HEK293 (cell line): Measurements from ENCODE around the gene NPEPL1.

Experiments used
- CTCF ChIA-PET: fragments of 350-600 bp; formaldehyde crosslinking; extraction: SDS; loops from one replicate; lab custom pipeline; 2021; ENCODE audit warnings: antibody characterized with exemption; lab: Yijun Ruan, JAX
- POLR2A ChIA-PET: fragments of 300-600 bp; formaldehyde crosslinking; extraction: SDS; loops from one replicate; lab custom pipeline; 2020; ENCODE audit warnings: antibody characterized with exemption, inconsistent platforms; lab: Yijun Ruan, JAX
- H3K27ac ChIP-seq: fragments of 200-500 bp; sonication (Bioruptor generic); 2 replicates; pipeline ENCODE4 v1.5.1; 2014; ENCODE audit warnings: low read depth, low read length, control low read depth, inconsistent platforms; ENCODE audit errors: extremely low read depth
- H3K36me3 ChIP-seq, 2 experiments: fragments of 200-500 bp in 1 of 2; sonication (Bioruptor generic) in 1 of 2; 1 replicate in 1 of 2; 2 replicates in 1 of 2; pipeline ENCODE4 v1.5.1; 2014 to 2017; ENCODE audit warnings: inconsistent platforms in 2 of 2, low read length in 2 of 2; ENCODE audit not compliant: control insufficient read depth in 2 of 2, insufficient read depth in 1 of 2
- H3K4me1 ChIP-seq: fragments of 200-500 bp; sonication (Bioruptor generic); 2 replicates; pipeline ENCODE4 v1.5.1; 2014; ENCODE audit warnings: mild to moderate bottlenecking, low read length, inconsistent platforms; ENCODE audit not compliant: control insufficient read depth, insufficient read depth
- H3K4me3 ChIP-seq: 2 replicates; pipeline ENCODE4 v1.5.1; 2011; ENCODE audit warnings: low read depth, mild to moderate bottlenecking, control low read depth, low read length, moderate library complexity
- H3K9me3 ChIP-seq: fragments of 200-500 bp; sonication (Bioruptor generic); 2 replicates; pipeline ENCODE4 v1.5.1; 2014; ENCODE audit warnings: low read depth, low read length, inconsistent platforms; ENCODE audit not compliant: control insufficient read depth, insufficient read depth
- GFI1B ChIP-seq: fragments of 450-650 bp; formaldehyde crosslinking; IDR thresholded peaks from 2 replicates; pipeline ENCODE4 v1.5.1; 2016; ENCODE audit warnings: missing biosample characterization, missing genetic modification characterization
- GLIS1 ChIP-seq: fragments of 450-650 bp; formaldehyde crosslinking; IDR thresholded peaks from 2 replicates; pipeline ENCODE4 v1.5.1; 2016; ENCODE audit warnings: missing biosample characterization, missing genetic modification characterization
- GLIS2 ChIP-seq: fragments of 450-650 bp; formaldehyde crosslinking; IDR thresholded peaks from 2 replicates; pipeline ENCODE4 v1.5.1; 2016; ENCODE audit warnings: missing biosample characterization, missing genetic modification characterization
- HOXA7 ChIP-seq: sonication (generic); formaldehyde crosslinking; IDR thresholded peaks from 2 replicates; pipeline ENCODE4 v1.8.1; 2022; ENCODE audit warnings: missing genetic modification reagents, borderline replicate concordance
- KLF1 ChIP-seq: fragments of 450-650 bp; formaldehyde crosslinking; IDR thresholded peaks from 2 replicates; pipeline ENCODE4 v1.5.1; 2016; ENCODE audit warnings: missing biosample characterization, missing genetic modification characterization
- PRDM10 ChIP-seq: fragments of 450-650 bp; formaldehyde crosslinking; IDR thresholded peaks from 2 replicates; pipeline ENCODE4 v1.5.1; 2016; ENCODE audit warnings: missing biosample characterization, missing genetic modification characterization
- SP2 ChIP-seq: fragments of 450-650 bp; formaldehyde crosslinking; IDR thresholded peaks from 2 replicates; pipeline ENCODE4 v1.5.1; 2016; ENCODE audit warnings: missing biosample characterization, missing genetic modification characterization
- WT1 ChIP-seq: fragments of 450-650 bp; formaldehyde crosslinking; IDR thresholded peaks from 2 replicates; pipeline ENCODE4 v1.5.1; 2016; ENCODE audit warnings: missing biosample characterization, missing genetic modification characterization
- ZBTB1 ChIP-seq: fragments of 450-650 bp; formaldehyde crosslinking; IDR thresholded peaks from 2 replicates; pipeline ENCODE4 v1.5.1; 2016; ENCODE audit warnings: missing biosample characterization, missing genetic modification characterization
- ZEB2 ChIP-seq: fragments of 450-650 bp; formaldehyde crosslinking; IDR thresholded peaks from 2 replicates; pipeline ENCODE4 v1.5.1; 2016; ENCODE audit warnings: missing biosample characterization, missing genetic modification characterization
- ZFP69B ChIP-seq: fragments of 450-650 bp; formaldehyde crosslinking; IDR thresholded peaks from 2 replicates; pipeline ENCODE4 v1.5.1; 2016; ENCODE audit warnings: missing biosample characterization, missing genetic modification characterization
- ZNF157 ChIP-seq: fragments of 450-650 bp; formaldehyde crosslinking; IDR thresholded peaks from 2 replicates; pipeline ENCODE4 v1.5.1; 2016; ENCODE audit warnings: missing biosample characterization, missing genetic modification characterization
- ZNF2 ChIP-seq: fragments of 450-650 bp; formaldehyde crosslinking; IDR thresholded peaks from 2 replicates; pipeline ENCODE4 v1.5.1; 2016; ENCODE audit warnings: missing biosample characterization, missing genetic modification characterization
- ZNF302 ChIP-seq: fragments of 450-650 bp; formaldehyde crosslinking; IDR thresholded peaks from 2 replicates; pipeline ENCODE4 v1.5.1; 2016; ENCODE audit warnings: missing biosample characterization, missing genetic modification characterization, low read depth
- ZNF335 ChIP-seq: fragments of 450-650 bp; formaldehyde crosslinking; conservative IDR thresholded peaks from 2 replicates; pipeline ENCODE4 v1.5.1; 2016; ENCODE audit warnings: missing biosample characterization, missing genetic modification characterization
- ZNF362 ChIP-seq: fragments of 450-650 bp; formaldehyde crosslinking; IDR thresholded peaks from 2 replicates; pipeline ENCODE4 v1.5.1; 2016; ENCODE audit warnings: missing biosample characterization, missing genetic modification characterization
- ZNF391 ChIP-seq: fragments of 450-650 bp; formaldehyde crosslinking; IDR thresholded peaks from 2 replicates; pipeline ENCODE4 v1.5.1; 2016; ENCODE audit warnings: low read depth, missing biosample characterization, missing genetic modification characterization, borderline replicate concordance
- ZNF670 ChIP-seq: fragments of 450-650 bp; formaldehyde crosslinking; IDR thresholded peaks from 2 replicates; pipeline ENCODE4 v1.5.1; 2016; ENCODE audit warnings: missing biosample characterization, missing genetic modification characterization, low read depth
- ZNF677 ChIP-seq: fragments of 450-650 bp; IDR thresholded peaks from 2 replicates; pipeline ENCODE4 v1.5.0; 2018; ENCODE audit warnings: missing biosample characterization, mild to moderate bottlenecking, missing genetic modification characterization, moderate library complexity
- ZNF707 ChIP-seq: fragments of 450-650 bp; formaldehyde crosslinking; IDR thresholded peaks from 2 replicates; pipeline ENCODE4 v1.5.1; 2016; ENCODE audit warnings: missing biosample characterization, missing genetic modification characterization
- ZNF76 ChIP-seq: fragments of 450-650 bp; formaldehyde crosslinking; IDR thresholded peaks from 2 replicates; pipeline ENCODE4; 2016; ENCODE audit warnings: low read depth, missing biosample characterization, missing genetic modification characterization, borderline replicate concordance
- TF ChIP-seq, protein P1 (sequence below): fragments of 450-650 bp; formaldehyde crosslinking; IDR thresholded peaks from 2 replicates; pipeline ENCODE4 v1.5.1; 2017; ENCODE audit warnings: missing biosample characterization, missing genetic modification characterization
- TF ChIP-seq, protein P2 (sequence below): fragments of 450-650 bp; formaldehyde crosslinking; IDR thresholded peaks from 2 replicates; pipeline ENCODE4 v1.5.1; 2016; ENCODE audit warnings: missing biosample characterization, missing genetic modification characterization
- TF ChIP-seq, protein P3 (sequence below): fragments of 450-650 bp; formaldehyde crosslinking; IDR thresholded peaks from 2 replicates; pipeline ENCODE4 v1.5.1; 2016; ENCODE audit warnings: missing biosample characterization, missing genetic modification characterization

The NPEPL1 gene

DNA sequence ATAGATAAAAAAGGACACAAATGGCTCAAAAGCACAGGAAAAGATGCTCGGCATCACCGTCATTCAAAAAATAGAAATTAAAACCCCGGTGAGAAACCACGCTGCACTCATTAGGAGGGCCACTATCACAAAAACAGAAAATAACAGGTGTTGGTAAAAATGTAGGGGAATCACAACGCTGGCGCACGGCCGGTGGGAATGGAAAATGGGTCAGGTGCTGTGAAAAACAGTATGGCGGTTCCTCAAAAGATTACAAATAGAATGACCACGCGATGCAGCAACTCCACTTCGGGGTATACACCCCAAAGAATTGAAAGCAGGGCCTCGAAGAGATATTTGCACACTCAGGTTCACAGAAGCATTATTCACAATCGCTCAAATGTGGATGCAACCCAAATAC lies 28.3 kb downstream of the NPEPL1 start (continued):
- TF ChIP-seq ZNF362 (tag by site-specific recombination) (no peak), ZNF670 (tag by site-specific recombination) (no peak), ZBTB1 (tag by site-specific recombination) (no peak)
- TF ChIP-seq, protein P1, sequence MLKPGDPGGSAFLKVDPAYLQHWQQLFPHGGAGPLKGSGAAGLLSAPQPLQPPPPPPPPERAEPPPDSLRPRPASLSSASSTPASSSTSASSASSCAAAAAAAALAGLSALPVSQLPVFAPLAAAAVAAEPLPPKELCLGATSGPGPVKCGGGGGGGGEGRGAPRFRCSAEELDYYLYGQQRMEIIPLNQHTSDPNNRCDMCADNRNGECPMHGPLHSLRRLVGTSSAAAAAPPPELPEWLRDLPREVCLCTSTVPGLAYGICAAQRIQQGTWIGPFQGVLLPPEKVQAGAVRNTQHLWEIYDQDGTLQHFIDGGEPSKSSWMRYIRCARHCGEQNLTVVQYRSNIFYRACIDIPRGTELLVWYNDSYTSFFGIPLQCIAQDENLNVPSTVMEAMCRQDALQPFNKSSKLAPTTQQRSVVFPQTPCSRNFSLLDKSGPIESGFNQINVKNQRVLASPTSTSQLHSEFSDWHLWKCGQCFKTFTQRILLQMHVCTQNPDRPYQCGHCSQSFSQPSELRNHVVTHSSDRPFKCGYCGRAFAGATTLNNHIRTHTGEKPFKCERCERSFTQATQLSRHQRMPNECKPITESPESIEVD (tag by site-specific recombination): no peak

- Histone ChIP-seq H3K27ac (no peak overlapping the region), H3K9me3 (no peaks in the 10 kb centered on the region), H3K4me3 (no peak overlapping the region)
- POLR2A ChIA-PET: no interaction called here
- TF ChIP-seq ZNF76 (no peak), GLIS1 (tag by site-specific recombination) (no peak), PRDM10 (no peak), ZNF2 (no peak), ZNF335 (tag by site-specific recombination) (no peak), ZNF391 (no peak)
- TF ChIP-seq, all 188 proteins: peak for 0
- Histone ChIP-seq H3K36me3 (no peaks in the 10 kb centered on the region), H3K4me1 (no peaks in the 10 kb centered on the region)
- CTCF ChIA-PET: no interaction called here
These were observed 29.6 kb downstream of the NPEPL1 start for GRCh38 chr20:58721951-58722778.

- no peak for TF ChIP-seq ZEB2 (tag by site-specific recombination)
- no peak for TF ChIP-seq ZNF157 (tag by site-specific recombination)
- no peak for TF ChIP-seq ZFP69B (tag by site-specific recombination)
- TF ChIP-seq, protein P2, sequence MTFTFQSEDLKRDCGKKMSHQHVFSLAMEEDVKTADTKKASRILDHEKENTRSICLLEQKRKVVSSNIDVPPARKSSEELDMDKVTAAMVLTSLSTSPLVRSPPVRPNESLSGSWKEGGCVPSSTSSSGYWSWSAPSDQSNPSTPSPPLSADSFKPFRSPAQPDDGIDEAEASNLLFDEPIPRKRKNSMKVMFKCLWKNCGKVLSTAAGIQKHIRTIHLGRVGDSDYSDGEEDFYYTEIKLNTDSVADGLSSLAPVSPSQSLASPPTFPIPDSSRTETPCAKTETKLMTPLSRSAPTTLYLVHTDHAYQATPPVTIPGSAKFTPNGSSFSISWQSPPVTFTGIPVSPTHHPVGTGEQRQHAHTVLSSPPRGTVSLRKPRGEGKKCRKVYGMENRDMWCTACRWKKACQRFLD: no peak
- no peak for TF ChIP-seq WT1 (tag by site-specific recombination)
- no peak for TF ChIP-seq ZNF707 (tag by site-specific recombination)
- no peak for TF ChIP-seq ZNF302
- no peak for TF ChIP-seq SP2
- TF ChIP-seq ZNF677 (tag by site-specific recombination): no peak
- no peak for TF ChIP-seq HOXA7 (CRISPR knock-in tag)
- TF ChIP-seq GFI1B (tag by site-specific recombination): no peak
- no peak for TF ChIP-seq GLIS2
- TF ChIP-seq, protein P3, sequence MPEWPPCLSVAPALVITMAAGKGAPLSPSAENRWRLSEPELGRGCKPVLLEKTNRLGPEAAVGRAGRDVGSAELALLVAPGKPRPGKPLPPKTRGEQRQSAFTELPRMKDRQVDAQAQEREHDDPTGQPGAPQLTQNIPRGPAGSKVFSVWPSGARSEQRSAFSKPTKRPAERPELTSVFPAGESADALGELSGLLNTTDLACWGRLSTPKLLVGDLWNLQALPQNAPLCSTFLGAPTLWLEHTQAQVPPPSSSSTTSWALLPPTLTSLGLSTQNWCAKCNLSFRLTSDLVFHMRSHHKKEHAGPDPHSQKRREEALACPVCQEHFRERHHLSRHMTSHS (tag by site-specific recombination): no peak
- TF ChIP-seq KLF1 (tag by site-specific recombination): no peak
- H3K36me3 ChIP-seq: no peaks in the 10 kb centered on the region
- H3K4me1 ChIP-seq: no peaks in the 10 kb centered on the region
- no peak overlapping the region for H3K27ac ChIP-seq
- H3K4me3 ChIP-seq: no peak overlapping the region
- ChIA-PET POLR2A (interaction anchor here (0.7 kb wide), 1 partner anchor 125 kb away, joined by 3 read pairs; no protein-coding TSS in a partner anchor), CTCF (interaction anchor here (0.5 to 0.6 kb wide), 2 partner anchors 66 to 512 kb away, joined by 3 to 4 read pairs; no protein-coding TSS in a partner anchor)
- no peaks in the 10 kb centered on the region for H3K9me3 ChIP-seq
These were observed 30.5 kb downstream of the NPEPL1 start for GRCh38 chr20:58722877-58723627.
